ENCODE data around the gene TLR3.
A peak's percentile ranks its signal among the peaks of the same experiment; 100 is the strongest.
"Not testable (repeated sequence)": the region's sequence is repeated elsewhere in the genome, so short reads cannot be mapped to it uniquely, and the experiment has no call there.

The TLR3 gene

DNA sequence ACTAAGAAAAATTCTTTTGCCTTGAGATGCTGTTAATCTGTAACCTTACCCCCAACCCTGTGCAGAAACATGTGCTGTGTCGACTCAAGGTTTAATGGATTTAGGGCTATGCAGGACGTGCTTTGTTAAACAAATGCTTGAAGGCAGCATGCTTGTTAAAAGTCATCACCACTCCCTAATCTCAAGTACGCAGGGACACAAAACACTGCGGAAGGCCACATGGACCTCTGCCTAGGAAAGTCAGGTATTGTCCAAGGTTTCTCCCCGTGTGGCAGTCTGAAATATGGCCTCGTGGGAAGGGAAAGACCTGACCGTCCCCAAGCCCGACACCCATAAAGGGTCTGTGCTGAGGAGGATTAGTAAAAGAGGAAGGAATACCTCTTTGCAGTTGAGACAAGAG lies 18.8 kb upstream of the TLR3 start:
- DNase-seq (ENCODE audit: low read depth), result not testable (repeated sequence)

- DNase-seq (ENCODE audit: low read depth), result no peak
Observed at GRCh38 chr4:186051096-186051495, 17.9 kb upstream of the TLR3 start.

GRCh38 chr4:186058253-186058979 lies 10.5 kb upstream of the TLR3 start:
- DNase-seq (ENCODE audit: low read depth), result no peak

- no peak for DNase-seq (ENCODE audit: low read depth)
Observed at GRCh38 chr4:186058980-186059316, 10.0 kb upstream of the TLR3 start.

DNA sequence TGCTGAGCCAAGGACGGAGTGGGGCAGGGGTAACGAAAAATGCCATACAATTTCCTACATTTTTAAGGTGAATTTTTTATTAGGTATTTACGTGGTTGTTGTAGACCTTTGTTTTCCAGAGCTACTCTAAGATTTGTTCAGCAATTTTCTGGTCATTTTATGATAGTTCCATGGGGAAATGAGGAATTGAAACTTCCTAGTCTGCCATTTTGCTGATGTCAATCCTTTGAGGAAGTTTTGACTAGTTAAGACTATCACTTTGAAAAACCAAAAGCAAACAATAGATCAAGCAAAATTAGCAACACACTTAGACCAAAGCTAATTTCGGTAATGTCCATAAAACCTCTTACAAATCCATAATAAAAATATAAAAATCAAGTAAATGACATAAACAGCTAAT lies 7.0 kb upstream of the TLR3 start:
- no peak for DNase-seq (ENCODE audit: low read depth)

DNA sequence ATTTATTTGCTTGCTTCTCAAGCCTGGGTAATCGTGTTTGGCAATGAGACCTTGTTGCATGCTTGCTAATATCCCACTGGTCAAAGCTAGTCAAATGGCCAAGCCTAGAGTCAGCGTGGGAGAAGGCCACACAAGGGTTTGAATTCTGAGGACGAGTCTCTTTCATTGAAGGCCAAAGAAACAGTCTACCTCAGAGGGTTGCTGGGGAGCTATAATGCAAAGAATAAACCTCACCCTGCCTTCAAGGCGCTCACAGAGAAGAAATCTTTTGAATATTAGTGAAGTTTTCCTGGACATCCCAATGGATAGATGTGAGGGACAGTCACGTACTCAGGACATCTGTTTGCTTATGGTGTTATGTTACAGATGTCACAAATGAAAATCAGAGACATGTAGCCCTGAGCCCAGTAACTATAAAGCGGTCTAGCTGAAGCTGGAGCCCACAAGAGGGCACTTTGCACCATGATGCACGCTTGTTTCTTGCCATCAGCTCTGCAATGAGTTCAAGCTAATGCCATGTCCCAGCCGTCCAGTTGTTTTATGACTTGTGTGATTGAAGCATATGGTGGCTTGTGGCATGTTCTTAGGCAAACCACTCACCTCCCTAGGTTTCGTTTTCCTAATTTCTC lies 1.1 kb upstream of the TLR3 start:
- DNase-seq (ENCODE audit: low read depth), result peak; percentile 1

- DNase-seq (ENCODE audit: low read depth), result no peak
Observed at GRCh38 chr4:186069729-186070128, 773 bp downstream of the TLR3 start.

GRCh38 chr4:186072516-186072915 lies 3.6 kb downstream of the TLR3 start:
- DNase-seq (ENCODE audit: low read depth), result no peak

DNA sequence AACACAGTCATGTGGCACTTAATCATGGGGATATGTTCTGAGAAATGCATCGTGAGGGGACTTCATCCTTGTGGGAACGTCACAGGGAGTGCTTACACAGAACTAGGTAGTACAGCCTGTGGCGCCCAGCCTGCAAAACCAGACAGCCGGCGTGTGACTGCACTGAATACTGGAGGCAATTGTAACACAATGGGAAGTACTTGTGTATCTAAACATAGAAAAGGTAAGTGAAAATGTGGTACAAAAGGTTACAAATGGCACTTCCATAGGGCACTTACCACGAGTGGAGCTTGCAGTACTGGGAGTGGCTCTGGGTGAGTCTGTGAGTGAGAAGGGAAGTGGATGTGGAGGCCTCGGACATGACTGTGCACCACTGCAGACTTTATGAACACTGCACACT lies 5.2 kb downstream of the TLR3 start:
- DNase-seq (ENCODE audit: low read depth), result no peak

DNA sequence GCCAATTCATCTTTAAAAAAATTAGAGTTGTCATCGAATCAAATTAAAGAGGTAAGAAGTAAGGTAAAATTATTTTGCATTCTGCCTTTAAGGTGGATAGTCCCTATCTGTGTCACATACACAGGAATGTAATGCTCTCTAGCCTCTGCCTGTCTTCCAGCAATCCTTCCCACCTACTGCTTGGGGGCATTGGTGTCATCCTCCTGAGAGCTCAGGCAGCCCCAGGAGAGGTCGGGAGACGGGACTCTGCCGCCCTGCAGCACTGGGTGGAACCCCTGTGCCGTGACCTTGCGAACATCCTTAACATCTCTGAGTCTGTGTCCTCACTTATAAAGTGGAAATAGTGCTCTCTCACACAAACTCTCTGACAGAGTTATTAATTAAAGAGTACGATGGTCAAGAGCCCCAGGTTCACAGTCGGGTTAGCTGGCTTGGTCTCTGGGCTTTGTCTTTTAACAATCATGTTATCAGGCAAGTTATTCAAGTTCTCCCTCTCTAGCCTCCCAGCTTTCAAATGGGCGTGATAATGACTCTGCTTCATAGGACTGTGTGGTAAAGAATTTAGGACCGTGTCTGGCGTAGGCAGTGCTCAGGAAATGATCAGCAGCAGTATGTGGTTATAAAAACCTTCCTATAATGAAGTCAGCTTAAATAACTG lies 10.2 kb downstream of the TLR3 start:
- no peak for DNase-seq (ENCODE audit: low read depth)

DNA sequence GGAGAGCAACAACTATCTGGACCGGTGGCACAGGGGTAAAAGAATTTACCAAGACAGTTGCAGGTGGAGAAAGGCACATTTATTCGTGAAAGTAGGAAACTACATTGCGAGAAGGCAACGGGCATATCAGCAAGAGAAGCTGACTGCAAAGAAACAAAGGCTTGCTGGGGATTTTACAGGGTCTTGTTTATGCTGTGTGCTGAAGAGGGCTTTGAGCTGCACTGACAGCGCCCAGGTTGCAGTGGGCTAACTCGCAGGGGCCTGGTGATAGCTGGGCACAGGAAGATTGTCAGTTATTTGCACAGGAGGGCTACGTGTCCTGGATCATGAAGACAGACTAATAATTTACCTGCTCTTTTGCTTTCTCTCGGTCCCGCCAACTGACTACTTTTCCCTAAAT lies 10.7 kb downstream of the TLR3 start:
- DNase-seq (ENCODE audit: low read depth), result no peak

GRCh38 chr4:186081202-186081807 lies 12.3 kb downstream of the TLR3 start:
- DNase-seq (ENCODE audit: low read depth), result no peak

DNA sequence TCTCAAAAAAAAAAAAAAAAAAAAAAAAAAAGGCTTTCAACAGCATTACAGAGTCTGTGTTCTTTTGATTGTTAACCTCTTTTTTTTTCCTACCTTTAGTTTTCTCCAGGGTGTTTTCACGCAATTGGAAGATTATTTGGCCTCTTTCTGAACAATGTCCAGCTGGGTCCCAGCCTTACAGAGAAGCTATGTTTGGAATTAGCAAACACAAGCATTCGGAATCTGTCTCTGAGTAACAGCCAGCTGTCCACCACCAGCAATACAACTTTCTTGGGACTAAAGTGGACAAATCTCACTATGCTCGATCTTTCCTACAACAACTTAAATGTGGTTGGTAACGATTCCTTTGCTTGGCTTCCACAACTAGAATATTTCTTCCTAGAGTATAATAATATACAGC lies 13.3 kb downstream of the TLR3 start:
- no peak for DNase-seq (ENCODE audit: low read depth)

- DNase-seq (ENCODE audit: low read depth), result no peak
Observed at GRCh38 chr4:186088523-186088922, 19.6 kb downstream of the TLR3 start.

- DNase-seq (ENCODE audit: low read depth), result no peak
Observed at GRCh38 chr4:186092296-186092695, 23.3 kb downstream of the TLR3 start.

DNA sequence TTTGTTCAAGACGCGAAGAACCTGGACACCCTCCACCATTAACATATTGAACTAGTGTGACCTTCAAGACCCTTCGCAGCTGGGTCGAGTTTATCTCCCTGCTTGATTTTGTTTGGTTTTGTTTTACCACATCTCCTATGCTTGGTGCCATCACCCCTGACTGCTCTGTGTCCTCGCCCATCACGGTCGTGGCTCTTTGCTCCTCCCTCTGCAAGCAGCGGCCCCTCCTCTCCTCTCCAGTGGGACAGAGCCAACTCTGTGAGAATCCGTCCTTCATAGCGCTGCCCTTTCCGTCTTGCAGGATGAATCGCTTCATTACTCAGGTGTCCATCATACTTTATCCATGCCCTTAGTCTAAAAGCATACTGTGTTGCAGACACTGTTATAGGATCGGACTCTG lies 26.4 kb downstream of the TLR3 start:
- no peak for DNase-seq (ENCODE audit: low read depth)

- no peak for DNase-seq (ENCODE audit: low read depth)
Observed at GRCh38 chr4:186096681-186097165, 27.8 kb downstream of the TLR3 start.

DNA sequence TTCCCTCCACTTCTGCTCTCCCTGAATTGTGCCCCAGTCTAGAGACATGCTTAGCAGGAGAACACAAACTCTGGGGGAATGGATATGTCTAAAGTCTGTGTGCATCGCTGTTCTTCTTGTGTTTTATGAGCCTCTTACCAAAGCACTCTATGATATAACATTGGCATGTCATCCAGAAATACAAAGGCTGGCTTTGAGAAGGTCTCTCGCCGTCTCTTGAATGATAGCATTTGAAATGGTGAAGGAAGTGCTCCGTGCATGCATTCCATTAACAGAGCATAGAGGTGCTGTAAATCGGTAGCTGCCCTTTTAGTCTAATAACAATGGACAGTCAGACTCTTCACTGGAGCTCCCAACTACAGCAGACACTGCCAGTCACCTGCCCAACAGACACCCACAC lies 28.4 kb downstream of the TLR3 start:
- DNase-seq (ENCODE audit: low read depth), result no peak

DNA sequence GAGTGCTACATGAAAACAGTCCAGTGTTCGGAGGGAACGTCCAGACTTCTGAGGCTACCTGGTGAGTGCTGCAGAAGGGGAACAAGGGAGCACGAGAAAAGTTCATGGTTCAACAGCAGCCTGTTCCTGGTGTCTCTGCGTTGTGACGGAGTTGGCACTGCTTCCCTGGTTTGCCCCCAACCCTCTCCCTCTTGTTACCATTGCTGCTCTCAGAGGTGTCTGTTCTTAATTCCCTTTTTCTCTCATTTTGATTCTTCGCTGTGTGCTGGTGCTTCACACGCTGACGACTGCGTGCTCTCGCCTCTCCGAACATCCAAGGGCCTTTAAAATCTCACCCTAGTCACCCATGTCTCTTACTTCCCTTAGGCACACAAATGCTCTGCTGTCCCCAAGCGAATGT lies 34.0 kb downstream of the TLR3 start:
- no peak for DNase-seq (ENCODE audit: low read depth)

- DNase-seq (ENCODE audit: low read depth), result peak; percentile 36
Observed at GRCh38 chr4:186104114-186104889, 35.3 kb downstream of the TLR3 start, which contains the start of gene FAM149A. TSS of gene FAM149A (plus strand) at chr4:186104704.

GRCh38 chr4:186104890-186105646 lies 36.1 kb downstream of the TLR3 start:
- no peak for DNase-seq (ENCODE audit: low read depth)

Measured in activated T-cell treated with anti-CD3 and anti-CD28 coated beads for 24 hours (primary cell).